NCI-H510A (cell line): ENCODE data around the gene TMEM135.
"Not testable (repeated sequence)": the region's sequence is repeated elsewhere in the genome, so short reads cannot be mapped to it uniquely, and the experiment has no call there.

Experiments
- DNase-seq: peaks from one replicate; lab custom pipeline; 2025; lab: John Stamatoyannopoulos, UW

The TMEM135 gene

GRCh38 chr11:87020764-87021365 is 16.9 kb upstream of the TMEM135 start:
- no peak for DNase-seq

- no peak for DNase-seq
These were observed 15.5 kb upstream of the TMEM135 start for GRCh38 chr11:87022254-87022653.

- no peak for DNase-seq
These were observed 15.0 kb upstream of the TMEM135 start for GRCh38 chr11:87022738-87023137.

GRCh38 chr11:87026415-87026814 is 11.3 kb upstream of the TMEM135 start:
- DNase-seq, result not testable (repeated sequence)

- no peak for DNase-seq
These were observed 7.2 kb upstream of the TMEM135 start for GRCh38 chr11:87030458-87031054.

- DNase-seq, result no peak
These were observed 6.1 kb upstream of the TMEM135 start for GRCh38 chr11:87031433-87032170.

- no peak for DNase-seq
These were observed 4.2 kb upstream of the TMEM135 start for GRCh38 chr11:87033561-87033960.

GRCh38 chr11:87035976-87036583 is 1.7 kb upstream of the TMEM135 start:
- no peak for DNase-seq

GRCh38 chr11:87036756-87037449 is 831 bp upstream of the TMEM135 start:
- DNase-seq, result no peak

- no peak for DNase-seq
These were observed 672 bp downstream of the TMEM135 start for GRCh38 chr11:87038235-87038977.

- DNase-seq, result no peak
These were observed 1.6 kb downstream of the TMEM135 start for GRCh38 chr11:87039371-87039770.

- DNase-seq, result no peak
These were observed 6.2 kb downstream of the TMEM135 start for GRCh38 chr11:87043894-87044293.

- no peak for DNase-seq
These were observed 9.1 kb downstream of the TMEM135 start for GRCh38 chr11:87046824-87047223.

GRCh38 chr11:87056091-87056490 is 18.4 kb downstream of the TMEM135 start:
- DNase-seq, result no peak

- DNase-seq, result no peak
These were observed 20.0 kb downstream of the TMEM135 start for GRCh38 chr11:87057749-87058148.

- no peak for DNase-seq
These were observed 22.1 kb downstream of the TMEM135 start for GRCh38 chr11:87059596-87060390.

GRCh38 chr11:87061766-87062165 is 24.0 kb downstream of the TMEM135 start:
- DNase-seq, result no peak

- no peak for DNase-seq
These were observed 26.2 kb downstream of the TMEM135 start for GRCh38 chr11:87063982-87064381.

GRCh38 chr11:87072787-87073186 is 35.1 kb downstream of the TMEM135 start:
- no peak for DNase-seq

- no peak for DNase-seq
These were observed 38.6 kb downstream of the TMEM135 start for GRCh38 chr11:87076260-87076783.
